Activated CD4-positive, alpha-beta T cell treated with anti-CD3 and anti-CD28 coated beads, Interleukin-2, amount 50 U/mL, for 1 hour (primary cell): ENCODE results near the gene C12orf60.

Experiments used
- DNase-seq: peaks from one replicate; pipeline ENCODE4 v3.0.0-alpha.2; 2020

C12orf60 gene

DNA sequence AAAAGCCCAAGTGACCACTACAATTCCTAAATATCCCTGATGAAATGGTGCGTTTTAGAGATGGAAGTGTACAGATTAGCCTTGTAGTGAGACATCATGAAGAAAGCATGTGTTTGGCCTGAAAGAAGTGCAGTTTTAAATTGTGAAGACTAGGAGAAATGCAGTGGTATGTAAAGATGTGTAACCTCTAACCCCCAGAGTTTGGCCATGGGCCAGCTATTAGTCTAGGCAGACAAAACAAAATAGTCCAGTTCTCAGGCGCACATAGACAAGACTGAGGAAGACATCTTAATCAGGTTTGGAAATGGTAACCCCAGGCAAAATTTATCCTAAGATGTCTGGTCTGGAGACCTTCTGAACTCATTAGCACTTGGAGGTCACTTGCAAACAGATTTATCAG, 23.6 kb upstream of the C12orf60 start:
- no peak for DNase-seq

DNA sequence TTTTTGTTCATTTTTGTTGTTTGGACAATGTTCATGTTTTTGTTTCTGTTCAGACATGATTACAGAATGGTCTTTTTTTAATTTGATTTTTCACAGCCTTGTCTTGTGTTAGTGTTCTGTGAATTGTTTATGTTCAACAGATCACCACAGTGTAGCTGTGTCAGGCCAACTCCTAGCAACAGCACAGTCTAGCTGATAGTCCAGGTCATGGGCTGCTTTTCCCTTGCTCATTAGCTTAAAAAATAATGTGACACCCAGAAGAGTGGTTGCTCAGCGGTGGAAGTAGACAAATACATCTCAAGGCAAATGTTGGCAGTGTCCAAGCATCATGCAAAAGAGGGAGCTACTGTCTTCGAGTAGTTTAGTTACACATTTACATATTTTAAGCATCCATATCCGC, 22.6 kb upstream of the C12orf60 start:
- no peak for DNase-seq

DNA sequence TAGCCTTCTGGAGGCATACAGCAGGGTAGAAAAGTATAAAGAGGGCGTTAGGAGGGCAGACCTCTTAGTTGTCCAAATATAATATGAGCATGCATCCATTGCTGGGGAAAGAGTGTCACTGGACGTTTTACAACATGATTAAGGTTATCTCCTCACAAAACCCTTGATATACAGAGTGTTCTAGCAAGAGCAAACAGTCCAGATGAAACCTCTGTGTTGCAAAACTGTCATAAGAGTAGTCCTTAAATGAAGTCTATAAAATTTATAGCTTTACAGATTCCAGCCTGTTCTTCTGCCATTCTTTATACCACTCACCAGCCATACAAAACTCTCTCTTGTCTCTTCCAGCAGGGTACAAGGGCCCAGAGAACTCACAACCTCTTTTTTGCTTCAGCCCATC, 21.9 kb upstream of the C12orf60 start:
- no peak for DNase-seq

DNA sequence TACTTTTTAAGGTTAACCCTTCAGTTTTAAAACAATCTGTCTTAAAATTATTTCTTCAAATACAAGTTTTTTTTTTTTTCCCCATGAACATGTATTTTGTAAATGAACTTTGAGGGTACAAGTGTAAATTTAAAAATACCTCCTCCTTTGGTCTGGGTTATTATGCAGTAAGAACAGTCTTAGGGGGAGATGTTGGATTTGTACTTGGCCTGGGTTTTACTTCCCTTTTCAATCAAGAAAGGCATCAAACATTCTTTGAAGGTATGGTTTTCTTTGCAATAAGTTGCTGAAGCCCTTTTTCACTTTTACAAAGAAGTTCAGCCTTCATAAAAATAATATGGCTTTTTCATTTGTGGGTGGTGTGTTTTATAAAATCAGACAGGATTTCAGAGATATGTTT, 20.7 kb upstream of the C12orf60 start:
- no peak for DNase-seq

DNA sequence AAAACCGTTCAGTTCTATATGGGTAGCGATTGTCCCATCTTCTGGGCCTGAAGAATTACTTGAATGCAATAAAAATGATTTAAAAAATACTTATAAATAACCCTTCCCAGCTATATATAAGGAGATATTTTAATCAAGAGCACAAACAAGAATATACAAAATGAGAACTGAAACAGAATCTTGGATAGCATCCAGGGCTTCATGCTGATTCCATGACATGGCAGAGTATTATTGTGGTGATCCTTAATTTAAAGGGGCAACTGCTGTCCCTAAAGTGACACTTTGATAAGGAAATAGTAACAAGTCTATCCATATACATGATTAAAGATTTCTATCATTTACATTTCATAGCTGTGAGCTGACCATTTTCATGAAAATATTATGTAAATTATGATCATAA, 19.0 kb upstream of the C12orf60 start:
- no peak for DNase-seq

DNA sequence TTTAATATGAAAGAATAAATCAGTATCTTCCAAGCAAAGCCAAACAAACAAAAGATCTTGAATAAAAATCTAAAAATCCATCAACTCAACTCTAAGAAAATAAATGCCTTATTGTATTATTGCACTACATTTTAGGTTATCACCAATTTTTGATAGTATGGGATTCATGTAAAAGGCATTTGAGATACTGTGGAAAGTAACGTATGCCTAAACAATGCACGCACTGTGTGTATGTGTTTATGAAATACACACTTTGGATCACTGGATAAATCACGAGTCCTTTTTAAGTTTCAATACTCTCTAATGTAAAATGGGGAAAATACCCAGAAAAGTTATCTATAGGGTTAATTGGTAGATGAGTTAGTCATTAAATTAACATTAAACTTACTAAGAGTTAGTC, 17.9 kb upstream of the C12orf60 start:
- DNase-seq, result no peak

DNA sequence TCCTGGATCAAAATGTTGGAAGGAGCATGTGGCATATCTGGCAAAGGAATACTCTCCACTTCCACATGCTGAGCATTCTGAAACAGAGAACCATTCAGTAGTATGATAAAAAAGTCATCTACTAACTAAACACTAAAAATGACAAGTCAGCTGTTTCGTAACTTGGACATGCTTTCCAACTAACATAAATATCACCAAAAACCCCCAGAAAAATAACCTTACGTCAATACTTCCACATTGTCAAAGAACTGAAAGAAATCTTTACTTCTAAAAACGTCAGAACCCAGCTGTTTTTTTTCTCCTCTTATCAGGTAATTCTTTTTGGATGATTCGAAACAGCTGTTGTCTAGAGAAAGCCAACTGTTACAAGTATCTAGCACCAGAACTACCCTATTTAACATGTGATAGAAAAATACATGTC, 8.4 kb upstream of the C12orf60 start:
- no peak for DNase-seq

DNA sequence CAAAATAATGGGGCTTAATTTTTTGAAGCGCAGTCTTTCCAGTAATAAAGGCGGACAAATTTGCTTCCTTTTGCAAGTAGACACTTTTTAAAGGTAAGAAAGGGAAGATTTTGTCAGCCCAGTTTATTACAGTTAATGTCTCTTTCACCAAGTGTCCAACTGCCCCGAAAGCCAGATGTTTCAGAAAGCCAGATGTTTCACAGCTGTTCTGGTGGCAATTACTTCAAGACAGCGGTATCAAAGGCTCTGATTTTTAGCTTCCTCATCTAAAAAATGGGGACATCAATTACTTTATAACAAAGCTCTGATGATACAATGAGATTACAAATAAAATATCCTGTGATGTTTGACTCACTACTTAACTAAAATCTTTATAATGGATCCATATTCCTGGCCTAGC, 1.2 kb upstream of the C12orf60 start:
- DNase-seq, result no peak

DNA sequence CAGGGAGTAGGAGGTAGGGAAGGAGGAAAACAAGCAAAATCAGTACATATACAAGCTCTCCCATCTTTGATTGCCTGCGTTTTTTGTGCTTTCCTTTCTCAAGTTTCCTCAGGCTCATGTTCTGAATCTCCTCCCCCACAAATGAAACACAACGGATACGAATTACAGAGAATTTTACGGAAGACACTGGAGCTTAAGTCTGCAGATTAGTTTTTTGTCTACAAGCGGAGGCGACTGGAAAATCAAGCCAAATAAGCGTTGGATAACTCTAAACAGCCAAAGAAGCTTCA, 804 bp upstream of the C12orf60 start:
- no peak for DNase-seq

DNA sequence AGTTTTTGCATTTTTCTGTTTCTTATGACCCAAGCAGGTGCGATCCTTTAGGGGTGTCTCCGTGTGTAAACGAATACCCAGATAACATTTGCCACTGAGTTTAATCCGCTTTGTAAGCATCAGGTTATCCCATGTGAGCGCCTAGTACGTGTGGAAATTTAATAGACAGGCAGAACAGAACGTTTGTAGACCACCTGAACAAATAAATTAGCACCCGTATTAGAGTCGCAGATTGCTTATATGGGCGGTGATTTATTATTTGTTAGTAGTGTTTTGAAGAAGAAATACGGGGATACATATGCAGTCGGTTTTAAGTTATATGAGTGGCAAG, 325 bp downstream of the C12orf60 start:
- no peak for DNase-seq

DNA sequence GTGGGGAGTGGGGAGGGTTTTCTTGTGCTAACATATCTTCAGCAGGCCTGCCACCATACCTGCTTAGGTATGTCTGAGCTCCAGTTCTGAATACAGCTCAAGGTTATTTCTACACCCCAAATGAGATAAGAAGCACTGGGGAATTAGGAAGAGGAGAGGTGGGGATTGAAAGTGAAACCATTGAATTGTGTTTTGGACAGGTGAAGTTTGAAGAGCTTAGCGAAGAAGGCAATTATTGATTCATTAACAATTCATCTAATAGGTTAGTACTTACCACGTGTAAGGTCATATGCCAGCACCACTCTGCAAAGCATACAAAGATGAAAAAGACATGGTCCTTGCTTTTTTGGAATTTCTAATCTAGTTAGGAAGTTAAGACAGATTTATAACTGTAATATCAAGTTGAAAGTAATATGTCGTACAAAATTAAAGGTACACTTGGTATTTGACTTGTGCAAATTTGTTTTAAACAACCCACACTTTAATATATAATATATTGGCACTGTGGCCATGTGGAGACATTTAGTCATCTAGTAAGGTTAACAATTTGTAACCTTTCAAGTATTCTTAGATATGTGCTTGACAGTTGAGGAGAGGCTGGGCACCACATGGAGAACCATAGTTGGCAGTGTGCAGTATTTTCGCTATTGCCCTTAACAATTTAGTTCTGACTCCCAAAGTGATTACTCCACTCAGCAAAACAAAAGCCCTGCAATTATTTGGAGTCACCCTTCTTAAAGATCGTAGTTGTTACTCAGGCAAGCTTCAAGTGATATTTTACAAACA, 6.9 kb downstream of the C12orf60 start:
- DNase-seq, result no peak

DNA sequence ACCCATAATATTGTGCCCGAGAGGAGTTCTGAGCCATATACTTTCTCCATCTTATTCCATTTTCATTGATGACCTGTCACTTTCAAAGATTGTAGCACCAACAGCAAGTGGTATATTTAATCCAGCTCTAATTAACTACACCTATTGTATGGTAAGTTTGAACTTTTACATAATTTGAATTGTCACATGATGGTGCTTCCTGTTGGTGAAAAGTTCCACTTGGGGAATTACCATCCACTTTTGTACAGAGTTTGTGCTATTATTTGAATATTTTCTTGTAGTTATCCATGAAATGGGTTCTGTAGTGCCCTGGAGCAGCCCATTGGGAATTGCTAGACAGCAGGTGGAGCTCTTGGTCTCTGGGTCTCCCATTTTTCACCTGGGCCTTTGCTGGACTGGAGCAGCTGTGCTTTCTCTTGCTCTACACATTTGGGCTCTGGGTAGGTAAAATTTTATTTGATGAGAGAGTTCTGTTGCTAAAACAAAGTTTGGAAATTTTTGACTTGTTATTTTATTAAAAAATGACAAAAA, 7.5 kb downstream of the C12orf60 start:
- no peak for DNase-seq

DNA sequence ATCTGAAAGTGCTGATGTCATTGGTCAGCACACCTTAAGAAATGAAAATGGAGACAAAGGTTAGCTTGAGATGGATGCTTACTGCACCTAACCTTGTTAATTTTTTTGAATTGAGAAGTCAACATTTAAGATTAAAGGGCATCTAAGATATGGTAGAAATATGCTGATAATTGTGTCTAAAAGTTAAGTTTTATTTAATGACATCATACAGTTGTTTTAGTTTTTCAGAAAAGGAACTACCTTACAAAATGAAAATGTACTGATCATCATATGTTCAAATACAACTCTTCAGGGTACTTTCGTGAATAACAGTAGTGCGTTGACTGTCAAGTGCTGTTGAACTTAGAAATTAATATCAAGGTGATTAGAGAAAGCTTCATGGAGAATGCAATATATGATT, 8.0 kb downstream of the C12orf60 start:
- no peak for DNase-seq

DNA sequence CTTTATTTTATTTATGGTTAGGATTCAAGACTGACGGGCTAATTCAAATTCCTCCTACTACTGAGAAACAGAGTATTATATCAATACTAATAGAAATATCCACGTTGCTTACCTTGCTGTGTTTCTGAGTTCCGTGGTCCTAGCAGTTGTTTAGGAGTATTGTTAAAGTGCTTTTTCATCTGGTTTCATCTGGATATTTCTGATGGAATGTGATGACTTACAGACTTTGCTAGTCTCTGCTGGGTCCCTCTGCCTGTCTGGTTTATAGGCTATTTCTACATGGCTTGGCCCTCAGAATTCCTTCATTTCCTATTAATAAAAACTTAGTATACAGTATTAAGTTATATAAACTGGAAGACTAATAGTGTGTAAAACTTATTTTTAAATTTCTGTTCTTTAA, 10.5 kb downstream of the C12orf60 start, which contains the start of gene SMCO3:
Gene SMCO3 (minus strand): TSS at position 169 of the 400 bp plus-strand sequence. CDS start 7,502 bp downstream, outside the sequence.
- no peak for DNase-seq

DNA sequence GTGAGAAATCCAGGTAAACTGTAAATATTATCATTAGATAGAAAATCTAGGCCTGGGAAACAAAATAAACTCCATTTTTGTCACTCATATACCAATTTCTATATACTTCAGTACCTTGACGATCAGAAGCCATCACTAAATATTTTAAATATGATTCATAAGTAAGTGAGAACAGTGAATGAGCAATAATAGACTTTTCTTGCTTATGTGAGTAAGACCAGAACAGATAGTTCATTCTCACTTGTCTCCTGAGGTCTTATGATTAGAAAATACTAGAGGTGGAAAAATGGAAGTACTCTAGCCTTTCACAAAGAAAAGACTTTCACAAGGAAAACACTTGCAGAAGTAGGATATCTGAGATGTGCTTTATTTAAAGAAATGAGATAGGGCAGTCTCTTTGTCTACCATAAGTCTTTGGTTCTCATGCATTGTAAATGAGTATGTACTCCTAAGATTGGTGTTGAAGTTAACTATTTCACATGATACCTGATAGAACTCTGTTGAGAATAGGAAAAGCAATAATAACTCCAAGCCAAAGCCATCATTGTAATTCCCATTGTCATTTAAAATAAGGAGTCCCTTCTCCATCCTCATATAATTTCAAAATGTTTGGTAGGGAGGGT, 20.7 kb downstream of the C12orf60 start:
- no peak for DNase-seq

DNA sequence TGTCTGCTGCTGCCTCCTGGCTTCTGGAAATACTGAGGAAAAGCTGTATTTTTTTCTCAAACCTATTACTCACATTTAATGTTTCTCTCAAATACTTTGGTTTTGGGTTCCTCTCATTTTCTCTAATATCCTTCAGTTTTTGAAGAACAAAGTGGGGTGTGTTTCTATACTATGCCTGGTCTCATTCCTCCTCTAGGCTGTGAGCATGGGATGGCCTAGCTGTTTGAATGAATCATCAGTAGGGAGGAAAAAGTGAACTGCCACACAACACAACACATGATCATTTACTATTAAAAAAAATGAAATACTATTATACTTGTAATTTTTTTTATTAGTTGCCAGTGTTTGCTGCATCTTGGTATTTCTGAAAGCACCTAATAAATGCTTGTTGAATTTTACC, 21.8 kb downstream of the C12orf60 start:
- DNase-seq, result no peak

DNA sequence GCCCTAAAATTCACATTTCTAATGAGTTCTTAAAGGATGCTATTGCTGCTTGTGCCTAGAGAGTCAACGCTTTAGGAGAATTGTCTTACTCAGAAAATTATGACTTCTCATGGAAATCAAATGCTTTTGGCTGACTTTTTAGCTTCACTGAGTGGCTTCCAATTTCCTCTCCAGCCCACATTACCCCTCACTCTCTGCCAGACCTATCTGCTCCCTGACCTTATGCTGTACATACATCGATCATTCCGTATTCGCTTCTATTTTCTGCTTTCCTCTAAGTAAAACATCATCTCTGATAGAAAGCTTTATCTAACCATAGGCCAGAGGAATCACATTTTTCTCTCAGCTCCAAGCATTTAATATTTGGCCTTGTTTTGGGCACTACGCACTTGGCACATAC, 23.0 kb downstream of the C12orf60 start:
- DNase-seq, result no peak

DNA sequence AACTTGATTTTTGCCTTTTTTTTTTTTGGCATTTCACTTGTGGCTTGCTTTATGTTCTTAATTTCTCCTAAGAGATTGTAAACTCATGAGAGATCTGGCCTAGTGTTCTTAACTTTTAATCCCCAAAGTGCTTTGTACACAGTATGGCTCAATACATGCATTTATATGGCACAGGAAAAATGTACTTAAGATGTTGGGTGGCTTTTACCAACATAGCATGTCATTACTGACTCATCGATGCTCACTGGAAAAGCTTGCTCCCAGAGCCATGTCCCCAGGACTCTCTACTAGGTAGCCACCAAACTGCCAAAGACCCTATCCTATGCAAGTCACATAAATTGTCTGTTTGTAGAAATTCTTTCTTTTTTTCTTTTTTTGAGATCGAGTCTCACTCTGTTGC, 23.6 kb downstream of the C12orf60 start:
- no peak for DNase-seq

DNA sequence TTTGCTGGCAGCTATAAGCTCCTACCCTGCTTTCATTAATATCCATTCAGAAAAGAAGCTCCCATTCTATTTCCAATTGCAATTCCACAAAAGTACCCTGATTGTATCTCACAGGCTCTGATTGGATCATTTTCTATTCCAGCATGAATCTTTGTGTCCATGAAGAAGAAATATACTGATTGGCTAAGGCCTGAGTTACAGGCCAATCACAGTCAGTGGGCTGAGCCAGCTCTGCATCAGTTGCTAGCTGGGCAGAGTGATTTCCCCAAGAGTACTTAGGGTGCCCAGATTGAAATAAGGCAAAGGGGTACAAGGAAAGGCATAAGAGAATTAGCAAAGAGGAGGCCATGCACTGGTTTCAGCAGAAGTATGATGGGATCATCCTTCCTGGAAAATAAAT, 25.4 kb downstream of the C12orf60 start:
- no peak for DNase-seq

DNA sequence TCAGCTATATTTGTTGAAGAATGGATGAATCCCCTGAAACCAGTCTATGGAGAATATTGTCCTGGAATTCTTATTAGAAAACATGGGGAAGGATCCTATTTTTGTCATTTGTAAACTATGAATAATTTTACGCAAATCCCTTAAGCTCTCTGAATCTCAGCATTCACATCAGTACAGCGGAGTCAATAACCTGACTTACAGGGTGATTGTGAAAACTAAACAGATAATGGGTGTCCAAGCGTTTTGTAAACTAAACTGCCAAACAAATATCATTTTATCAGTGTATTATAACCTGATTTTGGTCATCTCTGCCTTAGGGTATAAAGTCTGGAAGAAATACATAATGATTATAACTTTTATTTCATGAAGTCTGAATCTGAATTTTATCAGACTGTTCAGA, 29.9 kb downstream of the C12orf60 start:
- no peak for DNase-seq

DNA sequence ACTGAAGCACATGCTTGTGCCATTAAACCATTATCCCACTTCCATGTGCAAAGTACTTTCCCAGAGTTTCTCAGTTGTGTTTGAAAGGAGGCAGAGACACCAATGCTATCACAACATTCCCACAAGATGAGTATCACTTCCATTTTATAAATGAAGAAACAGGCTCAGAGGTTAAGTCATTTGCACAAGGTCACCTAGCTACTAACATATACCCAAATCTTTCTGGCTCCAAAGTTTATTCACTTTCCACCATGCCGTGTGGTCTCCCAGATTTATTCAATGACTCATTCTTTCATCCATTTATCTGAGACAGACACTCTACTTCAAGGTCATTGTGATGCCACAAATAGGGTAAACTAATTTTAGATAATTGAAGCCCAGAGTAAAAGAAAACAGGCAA, 30.5 kb downstream of the C12orf60 start:
- DNase-seq, result no peak

DNA sequence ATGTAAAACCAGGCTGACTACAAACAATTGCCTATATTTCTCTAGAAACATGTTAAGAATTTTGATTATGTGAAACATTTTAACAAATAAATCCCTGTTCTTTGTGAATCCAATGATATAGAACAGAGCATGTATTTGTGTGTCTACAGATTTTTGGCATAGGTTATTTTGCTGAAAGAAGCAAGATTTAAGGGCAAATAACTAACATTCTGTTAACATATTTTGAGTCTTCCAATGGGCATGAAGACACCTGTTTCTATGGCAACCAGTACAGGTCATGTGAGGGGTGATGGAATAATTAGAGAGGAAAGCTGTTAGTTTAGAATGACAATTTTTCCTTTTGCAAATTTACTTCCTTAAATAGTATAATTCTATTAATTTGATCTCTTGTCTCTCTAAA, 31.0 kb downstream of the C12orf60 start:
- no peak for DNase-seq

DNA sequence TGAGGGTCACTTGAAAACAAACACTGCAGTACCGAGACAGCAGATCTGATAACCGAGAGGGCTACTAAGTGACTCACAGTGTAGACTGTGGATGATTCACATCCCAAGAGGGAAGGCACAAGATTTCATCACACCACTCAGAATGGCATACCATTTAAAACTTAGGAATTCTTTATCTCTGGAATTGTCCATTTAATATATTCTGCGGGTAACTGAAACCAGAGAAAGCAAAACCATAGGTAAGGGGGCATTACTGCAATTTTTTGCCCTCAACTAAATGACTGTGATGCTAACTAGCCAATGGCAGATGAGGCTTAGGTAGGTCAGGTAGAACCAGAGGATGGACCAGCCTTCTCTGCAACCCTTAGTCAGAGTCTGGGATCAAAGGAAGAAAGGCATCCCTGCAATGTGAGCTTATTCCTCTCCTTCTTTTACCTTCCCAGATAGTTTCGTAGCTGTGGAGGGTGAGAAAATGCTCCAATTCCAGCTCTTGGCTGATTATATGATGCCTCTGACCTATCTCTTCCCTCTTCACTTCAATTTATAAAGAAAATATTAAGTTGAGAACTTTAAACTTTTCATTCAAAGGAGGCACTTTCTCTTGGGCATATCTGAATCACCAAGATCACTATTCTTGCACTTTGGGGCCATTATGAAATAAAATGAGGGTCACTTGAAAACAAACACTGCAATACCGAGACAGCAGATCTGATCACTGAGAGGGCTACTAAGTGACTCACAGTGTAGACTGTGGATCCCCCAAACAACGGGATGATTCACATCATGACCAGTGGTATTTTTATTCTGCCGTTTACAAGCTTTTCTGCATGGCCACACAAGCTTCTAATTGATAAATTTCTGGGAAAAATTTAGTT, 33.1 kb downstream of the C12orf60 start:
- no peak for DNase-seq

DNA sequence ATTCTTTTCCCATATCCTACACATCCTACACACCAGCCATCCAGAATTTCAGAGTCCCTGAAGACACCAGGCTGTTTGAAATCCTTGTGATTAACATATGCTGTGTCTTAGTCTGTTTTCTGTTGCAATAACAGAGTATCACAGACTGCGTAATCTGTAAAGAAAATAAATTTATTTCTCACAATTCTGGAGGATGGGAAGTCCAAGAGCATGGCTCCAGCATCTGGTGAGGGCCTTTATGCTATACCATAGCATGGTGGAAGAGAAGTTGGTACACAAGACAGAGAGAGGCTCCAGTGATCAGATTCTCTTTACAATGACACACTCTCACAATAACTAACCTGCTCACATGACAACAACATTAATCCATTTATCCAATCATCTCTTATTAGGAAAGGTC, 35.8 kb downstream of the C12orf60 start:
- DNase-seq, result no peak
